Endodermal cell (in vitro differentiated cells): ENCODE results near the gene PROSER3. TPM values are rescaled to one million over a fixed set of nuclear protein-coding genes. Genes with fewer than 3 reads are reported as not detected.

Experiments used
- DNase-seq: peaks from one replicate; pipeline ENCODE4 v3.0.0-alpha.2; 2017
- H3K27ac ChIP-seq: 2 replicates; pipeline ENCODE4 v1.5.1; 2013; ENCODE audit warnings: mild to moderate bottlenecking, low read depth, low read length, moderate library complexity
- H3K27me3 ChIP-seq: 2 replicates; pipeline ENCODE4 v1.6.1; 2013; ENCODE audit warnings: mild to moderate bottlenecking, low read length, moderate library complexity; ENCODE audit not compliant: insufficient read depth, control insufficient read depth, poor library complexity, severe bottlenecking
- H3K36me3 ChIP-seq: 2 replicates; pipeline ENCODE4 v1.7.0; 2013; ENCODE audit warnings: mild to moderate bottlenecking, low read length, moderate library complexity; ENCODE audit not compliant: control insufficient read depth, insufficient read depth
- H3K4me1 ChIP-seq: one replicate; pipeline ENCODE4 v1.7.0; 2013; ENCODE audit warnings: low read length; ENCODE audit not compliant: control insufficient read depth, insufficient read depth
- H3K4me3 ChIP-seq: 2 replicates; pipeline ENCODE4 v1.5.1; 2013; ENCODE audit warnings: mild to moderate bottlenecking, low read length, moderate library complexity
- H3K9ac ChIP-seq: 2 replicates; pipeline ENCODE4 v1.6.1; 2013; ENCODE audit warnings: mild to moderate bottlenecking, low read length, moderate library complexity; ENCODE audit not compliant: poor library complexity, severe bottlenecking; ENCODE audit errors: extremely low read depth
- H3K9me3 ChIP-seq: 2 replicates; pipeline ENCODE4 v1.6.1; 2013; ENCODE audit warnings: mild to moderate bottlenecking, low read length, moderate library complexity; ENCODE audit not compliant: control insufficient read depth
- H3K27ac Mint-ChIP-seq: 2 replicates; pipeline ENCODE4 v1.8.0; 2020; ENCODE audit warnings: mixed read lengths
- H3K27me3 Mint-ChIP-seq: 2 replicates; pipeline ENCODE4 v1.8.0; 2021; ENCODE audit warnings: mild to moderate bottlenecking, mixed read lengths; ENCODE audit not compliant: insufficient read depth
- H3K36me3 Mint-ChIP-seq: 2 replicates; pipeline ENCODE4 v1.8.0; 2020; ENCODE audit warnings: low read depth, mixed read lengths
- H3K4me1 Mint-ChIP-seq: 2 replicates; pipeline ENCODE4 v1.8.0; 2020; ENCODE audit warnings: mixed read lengths
- H3K4me3 Mint-ChIP-seq: 2 replicates; pipeline ENCODE4 v1.8.0; 2020; ENCODE audit warnings: mild to moderate bottlenecking, moderate library complexity, mixed read lengths
- H3K9me3 Mint-ChIP-seq: 2 replicates; pipeline ENCODE4 v1.8.0; 2020; ENCODE audit warnings: mild to moderate bottlenecking, mixed read lengths
- CTCF ChIP-seq: fragments of 200-600 bp; sonication (generic); conservative IDR thresholded peaks from 2 replicates; pipeline ENCODE4 v1.5.0; 2021; ENCODE audit warnings: antibody characterized with exemption, mild to moderate bottlenecking
- WGBS, 2 experiments: methylation state at CpG; one replicate each; pipeline versions ENCODE4 v1.1.5 to v1.1.7; 2013; ENCODE audit warnings: missing lambda C conversion rate in 2 of 2, mixed read lengths in 1 of 2; ENCODE audit not compliant: insufficient coverage in 1 of 2, insufficient read length in 1 of 2; 5-methylcytosine and 5-hydroxymethylcytosine counted together
- total RNA-seq, 2 donors: library from RNA; stranded (reverse); fragmentation: NEBNext Ultra II Directional in 1 of 2; extraction: Animal tissue kit (Norgen Biotek cat#: 25700) in 1 of 2; gene quantifications; 2 replicates in 1 of 2; 3 replicates in 1 of 2; pipeline ENCODE4 v1.2.1, GENCODE V29; 2021

Gene PROSER3
- total RNA-seq, 2 donors from 2014 or later: 37.8 to 45.4 TPM

- peak within 1 kb of the TSS; percentile 74 for H3K9ac ChIP-seq
- H3K27me3 ChIP-seq: no peaks in the 10 kb centered on the region
- no peaks in the 10 kb centered on the region for H3K9me3 ChIP-seq
- H3K27me3 Mint-ChIP-seq: no peaks in the 10 kb centered on the region
- DNase-seq: no peak
- no peak within 1 kb of the TSS for H3K27ac ChIP-seq
- H3K9me3 Mint-ChIP-seq: no peaks in the 10 kb centered on the region
- no peaks in the 10 kb centered on the region for H3K4me1 ChIP-seq
- H3K4me3 ChIP-seq: peak within 1 kb of the TSS; percentile 87
- peaks cover 21% of the 10 kb centered on the region for H3K36me3 ChIP-seq
- WGBS, 2 experiments: 93 to 95% methylated on average over 8 to 9 of the region's 9 CpGs
- H3K4me3 Mint-ChIP-seq: peak within 1 kb of the TSS; percentile 66
- H3K4me1 Mint-ChIP-seq: peaks cover 7% of the 10 kb centered on the region
- no peak for TF ChIP-seq CTCF
- H3K27ac Mint-ChIP-seq: peak within 1 kb of the TSS; percentile 50
- peaks cover 23% of the 10 kb centered on the region for H3K36me3 Mint-ChIP-seq
Measured at GRCh38 chr19:35742121-35742724, 15.8 kb upstream of the PROSER3 start, which contains the start of gene IGFLR1. TSS of gene IGFLR1 (minus strand) at chr19:35742452. CDS start at chr19:35741180, 1,272 bp downstream.

GRCh38 chr19:35743640-35744429, 14.1 kb upstream of the PROSER3 start:
- Mint-ChIP-seq H3K4me1 (peaks cover 7% of the 10 kb centered on the region), H3K27me3 (no peaks in the 10 kb centered on the region), H3K27ac (peak overlapping the region; percentile 100), H3K36me3 (peaks cover 9% of the 10 kb centered on the region), H3K4me3 (peak overlapping the region; percentile 82), H3K9me3 (no peaks in the 10 kb centered on the region)
- Histone ChIP-seq H3K4me1 (no peaks in the 10 kb centered on the region), H3K27me3 (no peaks in the 10 kb centered on the region), H3K9me3 (no peaks in the 10 kb centered on the region), H3K27ac (no peak overlapping the region), H3K4me3 (peak overlapping the region; percentile 98), H3K36me3 (peaks cover 9% of the 10 kb centered on the region), H3K9ac (no peak overlapping the region)
- no peak for DNase-seq
- TF ChIP-seq CTCF: no peak
- 93% methylated on average over 16 to 19 of the region's 19 CpGs for WGBS, 2 experiments

GRCh38 chr19:35744430-35745327, 13.3 kb upstream of the PROSER3 start:
- 6 to 10% methylated on average over 30 to 41 of the region's 41 CpGs for WGBS, 2 experiments
- peaks cover 3% of the 10 kb centered on the region for H3K36me3 ChIP-seq
- H3K36me3 Mint-ChIP-seq: peaks cover 9% of the 10 kb centered on the region
- H3K27me3 Mint-ChIP-seq: no peaks in the 10 kb centered on the region
- H3K27me3 ChIP-seq: no peaks in the 10 kb centered on the region
- H3K27ac Mint-ChIP-seq: peak overlapping the region; percentile 100
- H3K4me1 Mint-ChIP-seq: peaks cover 10% of the 10 kb centered on the region
- H3K9ac ChIP-seq: peak overlapping the region; percentile 99
- peak overlapping the region; percentile 98 for H3K4me3 ChIP-seq
- peak; percentile 98 for DNase-seq
- no peaks in the 10 kb centered on the region for H3K4me1 ChIP-seq
- H3K9me3 ChIP-seq: no peaks in the 10 kb centered on the region
- H3K27ac ChIP-seq: peak overlapping the region; percentile 99
- no peaks in the 10 kb centered on the region for H3K9me3 Mint-ChIP-seq
- H3K4me3 Mint-ChIP-seq: peak overlapping the region; percentile 82
- peak; percentile 65 for TF ChIP-seq CTCF
